GM23338 (cell line): ENCODE results near the gene ETAA1. TPM values are rescaled to one million over a fixed set of nuclear protein-coding genes. Genes with fewer than 3 reads are reported as not detected.

Experiments used
- ATAC-seq: fragments of 200-7000 bp; cut with Tn5 transposase; 3 replicates; pipeline ENCODE4 v1.9.1; 2020
- DNase-seq: peaks from one replicate; pipeline ENCODE4 v3.0.0-alpha.2; 2015; ENCODE audit warnings: low spot score
- H2AFZ ChIP-seq: fragments of 200-600 bp; sonication (generic); 2 replicates; pipeline ENCODE4 v1.8.0; 2016; ENCODE audit warnings: antibody characterized with exemption, mild to moderate bottlenecking, moderate library complexity
- H3F3A ChIP-seq: fragments of 200-600 bp; sonication (generic); replicated peaks from 2 replicates; pipeline ENCODE4 v1.8.0; 2017; ENCODE audit warnings: antibody characterized with exemption, mixed run types, low read depth
- H3K27ac ChIP-seq: fragments of 200-600 bp; sonication (generic); 2 replicates; pipeline ENCODE4 v1.6.1; 2016; ENCODE audit warnings: low read depth
- H3K27me3 ChIP-seq: fragments of 200-600 bp; sonication (generic); 2 replicates; pipeline ENCODE4 v1.8.0; 2016; ENCODE audit warnings: mild to moderate bottlenecking, mixed run types, moderate library complexity; ENCODE audit not compliant: insufficient read depth
- H3K36me3 ChIP-seq: fragments of 200-600 bp; sonication (generic); 2 replicates; pipeline ENCODE4 v1.8.0; 2016; ENCODE audit warnings: mild to moderate bottlenecking; ENCODE audit not compliant: insufficient read depth
- H3K4me1 ChIP-seq: fragments of 200-600 bp; sonication (generic); 2 replicates; pipeline ENCODE4 v1.8.0; 2016; ENCODE audit warnings: mild to moderate bottlenecking, moderate library complexity; ENCODE audit not compliant: insufficient read depth
- H3K4me2 ChIP-seq: fragments of 200-600 bp; sonication (generic); 2 replicates; pipeline ENCODE4 v1.7.1; 2017; ENCODE audit warnings: mixed run types
- H3K4me3 ChIP-seq: fragments of 200-600 bp; sonication (generic); 2 replicates; pipeline ENCODE4 v1.6.1; 2016; ENCODE audit warnings: mixed run types
- H3K79me2 ChIP-seq: fragments of 200-600 bp; sonication (generic); replicated peaks from 2 replicates; pipeline ENCODE4 v1.8.0; 2017; ENCODE audit warnings: mild to moderate bottlenecking; ENCODE audit not compliant: insufficient read depth
- H3K9me2 ChIP-seq: fragments of 200-600 bp; sonication (generic); 2 replicates; pipeline ENCODE4 v1.8.0; 2017; ENCODE audit not compliant: insufficient read depth
- H4K20me1 ChIP-seq: fragments of 200-600 bp; sonication (generic); replicated peaks from 2 replicates; pipeline ENCODE4 v1.8.0; 2017; ENCODE audit warnings: mild to moderate bottlenecking; ENCODE audit not compliant: insufficient read depth
- H3K27ac Mint-ChIP-seq: 2 replicates; pipeline ENCODE4 v1.8.0; 2020; ENCODE audit warnings: inconsistent platforms, mild to moderate bottlenecking, moderate library complexity, mixed read lengths
- H3K27me3 Mint-ChIP-seq: 3 replicates; pipeline ENCODE4 v1.8.0; 2022; ENCODE audit warnings: low read depth, mild to moderate bottlenecking, moderate library complexity, mixed read lengths, inconsistent platforms; ENCODE audit not compliant: insufficient read depth, poor library complexity
- H3K36me3 Mint-ChIP-seq: 3 replicates; pipeline ENCODE4 v1.8.0; 2021; ENCODE audit warnings: low read depth, mild to moderate bottlenecking, inconsistent platforms, moderate library complexity, mixed read lengths
- H3K4me1 Mint-ChIP-seq: 3 replicates; pipeline ENCODE4 v1.8.0; 2020; ENCODE audit warnings: mild to moderate bottlenecking, inconsistent platforms, mixed read lengths
- H3K4me3 Mint-ChIP-seq: 3 replicates; pipeline ENCODE4 v1.8.0; 2021; ENCODE audit warnings: moderate library complexity, mild to moderate bottlenecking, inconsistent platforms, mixed read lengths
- H3K9me3 Mint-ChIP-seq: 3 replicates; pipeline ENCODE4 v1.8.0; 2020; ENCODE audit warnings: moderate library complexity, mild to moderate bottlenecking, inconsistent platforms, mixed read lengths
- EZH2phosphoT487 ChIP-seq: fragments of 200-600 bp; sonication (generic); IDR thresholded peaks from one replicate; pipeline ENCODE4 v1.8.1; 2018; ENCODE audit warnings: antibody characterized with exemption; ENCODE audit not compliant: unreplicated experiment
- JUNB ChIP-seq: IDR thresholded peaks from one replicate; pipeline ENCODE4 v1.6.1; 2016; ENCODE audit warnings: antibody characterized with exemption; ENCODE audit not compliant: unreplicated experiment
- ZNF331 ChIP-seq: fragments of 250-450 bp; sonication (Bioruptor Pico); IDR thresholded peaks from 2 replicates; pipeline ENCODE4 v1.5.0; 2020; ENCODE audit warnings: low read depth, mild to moderate bottlenecking, moderate library complexity
- polyA plus RNA-seq: library from polyadenylated mRNA; unstranded; fragments of >200 nt; fragmentation: Nextera tagmentation; extraction: Ambion mirVana; gene quantifications from 2 replicates; pipeline ENCODE4 v1.2.1, GENCODE V29; 2016
- total RNA-seq: library from RNA; depleted of rRNA; stranded (reverse); fragments of >200 nt; shearing (Covaris generic); gene quantifications from 2 replicates; pipeline ENCODE4 v1.2.3, GENCODE V29; 2014
- TF ChIP-seq, protein P1 (sequence below), 2 experiments: fragments of 200-600 bp in 1 of 2; sonication (generic) in 1 of 2; conservative IDR thresholded peaks; 2 replicates each; pipeline versions ENCODE4 v1.5.1 to v1.6.1; 2016 to 2017; ENCODE audit warnings: antibody characterized with exemption in 2 of 2, low read depth in 2 of 2, mild to moderate bottlenecking in 2 of 2, moderate library complexity in 1 of 2
- TF ChIP-seq, protein P2 (sequence below): IDR thresholded peaks from 2 replicates; pipeline ENCODE4 v1.6.1; 2016; ENCODE audit warnings: antibody characterized with exemption
- TF ChIP-seq, protein P3 (sequence below): fragments of 250-450 bp; sonication (Bioruptor Pico); IDR thresholded peaks from 2 replicates; pipeline ENCODE4 v1.5.0; 2020; ENCODE audit warnings: mild to moderate bottlenecking, moderate library complexity

Gene ETAA1
- total and polyA plus RNA-seq, 2 experiments from 2014 or later = 22.2 to 45.5 TPM

DNA sequence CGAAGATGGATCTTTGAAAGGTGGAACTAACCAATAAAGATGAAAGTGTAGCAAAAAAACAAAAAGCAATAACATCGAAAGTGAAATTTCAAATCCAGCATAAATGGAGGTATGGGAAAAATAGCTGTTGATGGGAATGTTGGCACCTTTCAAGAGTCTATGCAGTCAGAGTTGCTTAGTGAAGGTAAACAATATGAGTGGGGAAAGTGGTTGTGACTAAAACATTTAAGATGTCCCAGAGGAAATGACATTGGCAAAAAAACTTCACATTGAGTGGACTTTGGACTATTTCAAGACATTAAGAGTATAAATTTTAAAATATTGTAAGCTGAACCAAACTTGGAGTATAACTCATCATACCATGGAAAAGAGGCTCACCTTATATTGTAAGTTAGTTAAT, 17.7 kb downstream of the ETAA1 start (continued):
- TF ChIP-seq, protein P1, sequence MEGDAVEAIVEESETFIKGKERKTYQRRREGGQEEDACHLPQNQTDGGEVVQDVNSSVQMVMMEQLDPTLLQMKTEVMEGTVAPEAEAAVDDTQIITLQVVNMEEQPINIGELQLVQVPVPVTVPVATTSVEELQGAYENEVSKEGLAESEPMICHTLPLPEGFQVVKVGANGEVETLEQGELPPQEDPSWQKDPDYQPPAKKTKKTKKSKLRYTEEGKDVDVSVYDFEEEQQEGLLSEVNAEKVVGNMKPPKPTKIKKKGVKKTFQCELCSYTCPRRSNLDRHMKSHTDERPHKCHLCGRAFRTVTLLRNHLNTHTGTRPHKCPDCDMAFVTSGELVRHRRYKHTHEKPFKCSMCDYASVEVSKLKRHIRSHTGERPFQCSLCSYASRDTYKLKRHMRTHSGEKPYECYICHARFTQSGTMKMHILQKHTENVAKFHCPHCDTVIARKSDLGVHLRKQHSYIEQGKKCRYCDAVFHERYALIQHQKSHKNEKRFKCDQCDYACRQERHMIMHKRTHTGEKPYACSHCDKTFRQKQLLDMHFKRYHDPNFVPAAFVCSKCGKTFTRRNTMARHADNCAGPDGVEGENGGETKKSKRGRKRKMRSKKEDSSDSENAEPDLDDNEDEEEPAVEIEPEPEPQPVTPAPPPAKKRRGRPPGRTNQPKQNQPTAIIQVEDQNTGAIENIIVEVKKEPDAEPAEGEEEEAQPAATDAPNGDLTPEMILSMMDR (conservative IDR thresholded peaks at IDR 0.05; ENCODE audit: low read depth in 2 of 2) = no peak
- TF ChIP-seq, protein P2, sequence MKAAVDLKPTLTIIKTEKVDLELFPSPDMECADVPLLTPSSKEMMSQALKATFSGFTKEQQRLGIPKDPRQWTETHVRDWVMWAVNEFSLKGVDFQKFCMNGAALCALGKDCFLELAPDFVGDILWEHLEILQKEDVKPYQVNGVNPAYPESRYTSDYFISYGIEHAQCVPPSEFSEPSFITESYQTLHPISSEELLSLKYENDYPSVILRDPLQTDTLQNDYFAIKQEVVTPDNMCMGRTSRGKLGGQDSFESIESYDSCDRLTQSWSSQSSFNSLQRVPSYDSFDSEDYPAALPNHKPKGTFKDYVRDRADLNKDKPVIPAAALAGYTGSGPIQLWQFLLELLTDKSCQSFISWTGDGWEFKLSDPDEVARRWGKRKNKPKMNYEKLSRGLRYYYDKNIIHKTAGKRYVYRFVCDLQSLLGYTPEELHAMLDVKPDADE = no peak
- no peak for TF ChIP-seq JUNB

DNA sequence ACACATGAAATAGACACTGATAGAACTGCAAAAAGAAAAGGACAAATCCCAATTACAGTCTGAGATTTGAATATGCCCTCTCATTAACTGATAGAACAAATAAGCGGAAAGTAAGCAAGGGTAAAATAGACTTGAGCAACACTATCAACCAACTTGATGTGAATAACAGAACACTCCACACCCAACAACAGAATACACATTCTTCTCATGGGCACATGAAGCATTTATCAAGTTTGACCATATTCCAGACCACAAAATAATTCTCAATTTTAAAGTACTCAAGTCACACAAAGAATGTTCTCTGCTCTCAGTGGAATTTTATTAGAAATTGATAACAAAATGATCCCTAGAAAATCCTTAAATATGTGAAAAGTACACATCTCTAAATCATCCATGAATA, 19.0 kb downstream of the ETAA1 start:
- H3K4me3 ChIP-seq = no peak overlapping the region
- Mint-ChIP-seq H3K27ac (no peak overlapping the region), H3K36me3 (no peaks in the 10 kb centered on the region), H3K27me3 (peaks cover 3% of the 10 kb centered on the region), H3K4me1 (no peaks in the 10 kb centered on the region), H3K9me3 (no peaks in the 10 kb centered on the region), H3K4me3 (no peak overlapping the region)
- H3K4me2 ChIP-seq = no peak overlapping the region
- H3K4me1 ChIP-seq = no peaks in the 10 kb centered on the region
- H4K20me1 ChIP-seq = no peaks in the 10 kb centered on the region; the same call in 1 of the 2 replicates
- H3K27ac ChIP-seq = no peak overlapping the region
- H2AFZ ChIP-seq = no peak overlapping the region
- H3K79me2 ChIP-seq = no peaks in the 10 kb centered on the region
- ATAC-seq (no peak), DNase-seq (no peak)
- TF ChIP-seq, protein P1 (conservative IDR thresholded peaks at IDR 0.05; ENCODE audit: low read depth in 2 of 2) = no peak
- TF ChIP-seq ZNF331 (CRISPR knock-in tag) (no peak), EZH2phosphoT487 (no peak)
- TF ChIP-seq, protein P3, sequence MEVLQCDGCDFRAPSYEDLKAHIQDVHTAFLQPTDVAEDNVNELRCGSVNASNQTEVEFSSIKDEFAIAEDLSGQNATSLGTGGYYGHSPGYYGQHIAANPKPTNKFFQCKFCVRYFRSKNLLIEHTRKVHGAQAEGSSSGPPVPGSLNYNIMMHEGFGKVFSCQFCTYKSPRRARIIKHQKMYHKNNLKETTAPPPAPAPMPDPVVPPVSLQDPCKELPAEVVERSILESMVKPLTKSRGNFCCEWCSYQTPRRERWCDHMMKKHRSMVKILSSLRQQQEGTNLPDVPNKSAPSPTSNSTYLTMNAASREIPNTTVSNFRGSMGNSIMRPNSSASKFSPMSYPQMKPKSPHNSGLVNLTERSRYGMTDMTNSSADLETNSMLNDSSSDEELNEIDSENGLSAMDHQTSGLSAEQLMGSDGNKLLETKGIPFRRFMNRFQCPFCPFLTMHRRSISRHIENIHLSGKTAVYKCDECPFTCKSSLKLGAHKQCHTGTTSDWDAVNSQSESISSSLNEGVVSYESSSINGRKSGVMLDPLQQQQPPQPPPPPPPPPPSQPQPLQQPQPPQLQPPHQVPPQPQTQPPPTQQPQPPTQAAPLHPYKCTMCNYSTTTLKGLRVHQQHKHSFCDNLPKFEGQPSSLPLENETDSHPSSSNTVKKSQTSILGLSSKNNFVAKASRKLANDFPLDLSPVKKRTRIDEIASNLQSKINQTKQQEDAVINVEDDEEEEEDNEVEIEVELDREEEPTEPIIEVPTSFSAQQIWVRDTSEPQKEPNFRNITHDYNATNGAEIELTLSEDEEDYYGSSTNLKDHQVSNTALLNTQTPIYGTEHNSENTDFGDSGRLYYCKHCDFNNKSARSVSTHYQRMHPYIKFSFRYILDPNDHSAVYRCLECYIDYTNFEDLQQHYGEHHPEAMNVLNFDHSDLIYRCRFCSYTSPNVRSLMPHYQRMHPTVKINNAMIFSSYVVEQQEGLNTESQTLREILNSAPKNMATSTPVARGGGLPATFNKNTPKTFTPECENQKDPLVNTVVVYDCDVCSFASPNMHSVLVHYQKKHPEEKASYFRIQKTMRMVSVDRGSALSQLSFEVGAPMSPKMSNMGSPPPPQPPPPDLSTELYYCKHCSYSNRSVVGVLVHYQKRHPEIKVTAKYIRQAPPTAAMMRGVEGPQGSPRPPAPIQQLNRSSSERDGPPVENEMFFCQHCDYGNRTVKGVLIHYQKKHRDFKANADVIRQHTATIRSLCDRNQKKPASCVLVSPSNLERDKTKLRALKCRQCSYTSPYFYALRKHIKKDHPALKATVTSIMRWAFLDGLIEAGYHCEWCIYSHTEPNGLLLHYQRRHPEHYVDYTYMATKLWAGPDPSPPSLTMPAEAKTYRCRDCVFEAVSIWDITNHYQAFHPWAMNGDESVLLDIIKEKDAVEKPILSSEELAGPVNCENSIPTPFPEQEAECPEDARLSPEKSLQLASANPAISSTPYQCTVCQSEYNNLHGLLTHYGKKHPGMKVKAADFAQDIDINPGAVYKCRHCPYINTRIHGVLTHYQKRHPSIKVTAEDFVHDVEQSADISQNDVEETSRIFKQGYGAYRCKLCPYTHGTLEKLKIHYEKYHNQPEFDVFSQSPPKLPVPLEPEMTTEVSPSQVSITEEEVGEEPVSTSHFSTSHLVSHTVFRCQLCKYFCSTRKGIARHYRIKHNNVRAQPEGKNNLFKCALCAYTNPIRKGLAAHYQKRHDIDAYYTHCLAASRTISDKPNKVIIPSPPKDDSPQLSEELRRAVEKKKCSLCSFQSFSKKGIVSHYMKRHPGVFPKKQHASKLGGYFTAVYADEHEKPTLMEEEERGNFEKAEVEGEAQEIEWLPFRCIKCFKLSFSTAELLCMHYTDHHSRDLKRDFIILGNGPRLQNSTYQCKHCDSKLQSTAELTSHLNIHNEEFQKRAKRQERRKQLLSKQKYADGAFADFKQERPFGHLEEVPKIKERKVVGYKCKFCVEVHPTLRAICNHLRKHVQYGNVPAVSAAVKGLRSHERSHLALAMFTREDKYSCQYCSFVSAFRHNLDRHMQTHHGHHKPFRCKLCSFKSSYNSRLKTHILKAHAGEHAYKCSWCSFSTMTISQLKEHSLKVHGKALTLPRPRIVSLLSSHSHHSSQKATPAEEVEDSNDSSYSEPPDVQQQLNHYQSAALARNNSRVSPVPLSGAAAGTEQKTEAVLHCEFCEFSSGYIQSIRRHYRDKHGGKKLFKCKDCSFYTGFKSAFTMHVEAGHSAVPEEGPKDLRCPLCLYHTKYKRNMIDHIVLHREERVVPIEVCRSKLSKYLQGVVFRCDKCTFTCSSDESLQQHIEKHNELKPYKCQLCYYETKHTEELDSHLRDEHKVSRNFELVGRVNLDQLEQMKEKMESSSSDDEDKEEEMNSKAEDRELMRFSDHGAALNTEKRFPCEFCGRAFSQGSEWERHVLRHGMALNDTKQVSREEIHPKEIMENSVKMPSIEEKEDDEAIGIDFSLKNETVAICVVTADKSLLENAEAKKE (CRISPR knock-in tag) = no peak
- no peaks in the 10 kb centered on the region for H3K27me3 ChIP-seq
- H3K36me3 ChIP-seq = no peaks in the 10 kb centered on the region
- H3K9me2 ChIP-seq = no peaks in the 10 kb centered on the region
- H3F3A ChIP-seq = no peaks in the 10 kb centered on the region
